ENCODE results near the gene SPHK2.

The SPHK2 gene

GRCh38 chr19:48627865-48628314 is 8.6 kb downstream of the SPHK2 start:
- Histone ChIP-seq H3K9me3 (ENCODE audit: control insufficient read depth, insufficient read depth, low read depth, low read length) (no peaks in the 10 kb centered on the region), H3K4me1 (ENCODE audit: control insufficient read depth, insufficient read depth, low read length) (peaks cover 10% of the 10 kb centered on the region), H3K36me3 (ENCODE audit: control insufficient read depth in 2 of 2, insufficient read depth in 1 of 2, low read length in 2 of 2) (peaks cover 8 to 48% of the 10 kb centered on the region in 2 experiments; a peak in 2 of 3 replicates), H3K27ac (ENCODE audit: extremely low read depth, low read depth, low read length) (no peak overlapping the region), H3K4me3 (ENCODE audit: low read depth, low read length) (no peak overlapping the region)
- POLR2A ChIA-PET = interaction anchor here (1.7 to 8.1 kb wide), 2 partner anchors 9 to 18 kb away, joined by 5 to 97 read pairs; partner anchors contain the start of genes CA11, RPL18 and SPHK2
- CTCF ChIA-PET = interaction anchor here (1.2 to 1.4 kb wide), 2 partner anchors 9 to 12 kb away, joined by 3 read pairs; partner anchors contain the start of genes RPL18 and SPHK2
- TF ChIP-seq ZNF18 (tag by site-specific recombination; IDR thresholded peaks at IDR 0.05) (no peak), ZNF223 (tag by site-specific recombination; IDR thresholded peaks at IDR 0.05) (no peak), ZNF146 (tag by site-specific recombination; IDR thresholded peaks at IDR 0.05) (no peak), ZNF747 (tag by site-specific recombination; IDR thresholded peaks at IDR 0.05) (no peak), ZNF157 (tag by site-specific recombination; IDR thresholded peaks at IDR 0.05) (no peak)

GRCh38 chr19:48628486-48629296 is 9.4 kb downstream of the SPHK2 start:
- H3K4me1 ChIP-seq (ENCODE audit: control insufficient read depth, insufficient read depth, low read length) = peaks cover 5% of the 10 kb centered on the region
- CTCF ChIA-PET = interaction anchor here (1.2 kb wide), 2 partner anchors 11 to 17 kb away, joined by 3 read pairs; partner anchors contain the start of gene CA11
- TF ChIP-seq ZNF423 (tag by site-specific recombination; IDR thresholded peaks at IDR 0.05) (no peak), ZNF785 (tag by site-specific recombination; IDR thresholded peaks at IDR 0.05) (no peak), SCRT1 (tag by site-specific recombination; IDR thresholded peaks at IDR 0.05; ENCODE audit: borderline replicate concordance) (peak; percentile 81), SCRT2 (tag by site-specific recombination; IDR thresholded peaks at IDR 0.05) (peak; percentile 95), WT1 (tag by site-specific recombination; IDR thresholded peaks at IDR 0.05) (no peak), TCF7L2 (IDR thresholded peaks at IDR 0.05; ENCODE audit: borderline replicate concordance, low read depth, low read length) (no peak), HIC1 (tag by site-specific recombination; IDR thresholded peaks at IDR 0.05) (peak; percentile 57; the same call in 1 of the 2 replicates)
- H3K9me3 ChIP-seq (ENCODE audit: control insufficient read depth, insufficient read depth, low read depth, low read length) = no peaks in the 10 kb centered on the region
- peaks cover 8 to 52% of the 10 kb centered on the region in 2 experiments; a peak in 2 of 3 replicates for H3K36me3 ChIP-seq (ENCODE audit: control insufficient read depth in 2 of 2, insufficient read depth in 1 of 2, low read length in 2 of 2)
- H3K27ac ChIP-seq (ENCODE audit: extremely low read depth, low read depth, low read length) = peak overlapping the region; percentile 37; the same call in 1 of the 2 replicates
- no peak overlapping the region for H3K4me3 ChIP-seq (ENCODE audit: low read depth, low read length)
- POLR2A ChIA-PET = interaction anchor here (1.7 to 8.1 kb wide), 3 partner anchors 10 to 17 kb away, joined by 5 to 97 read pairs (median 10); partner anchors contain the start of genes CA11, FAM83E, RPL18 and SPHK2

GRCh38 chr19:48629297-48629598 is 9.9 kb downstream of the SPHK2 start:
- no peaks in the 10 kb centered on the region for H3K9me3 ChIP-seq (ENCODE audit: control insufficient read depth, insufficient read depth, low read depth, low read length)
- TF ChIP-seq SCRT1 (tag by site-specific recombination; IDR thresholded peaks at IDR 0.05; ENCODE audit: borderline replicate concordance) = peak; percentile 30; the same call in 1 of the 2 replicates
- no peak for TF ChIP-seq ZNF266 (tag by site-specific recombination; IDR thresholded peaks at IDR 0.05; ENCODE audit: low read depth)
- no peak for TF ChIP-seq ZSCAN30 (tag by site-specific recombination; IDR thresholded peaks at IDR 0.05)
- H3K4me3 ChIP-seq (ENCODE audit: low read depth, low read length) = no peak overlapping the region
- ChIA-PET CTCF (interaction anchor here (1.2 kb wide), 1 partner anchor 17 kb away, joined by 3 read pairs; the partner anchor contains the start of gene CA11), POLR2A (interaction anchor here (1.9 to 8.1 kb wide), 2 partner anchors 10 to 14 kb away, joined by 10 to 97 read pairs; partner anchors contain the start of genes FAM83E, RPL18 and SPHK2)
- peaks cover 9% of the 10 kb centered on the region; the same call in 1 of the 2 replicates for H3K4me1 ChIP-seq (ENCODE audit: control insufficient read depth, insufficient read depth, low read length)
- no peak overlapping the region for H3K27ac ChIP-seq (ENCODE audit: extremely low read depth, low read depth, low read length)
- H3K36me3 ChIP-seq (ENCODE audit: control insufficient read depth in 2 of 2, insufficient read depth in 1 of 2, low read length in 2 of 2) = peaks cover 8 to 52% of the 10 kb centered on the region in 2 experiments; a peak in 2 of 3 replicates

Data from HEK293 (cell line).